Large intestine (tissue), 3 donors: ENCODE data around the gene MEGF9. TPM values are rescaled to one million over a fixed set of nuclear protein-coding genes. Genes with fewer than 3 reads are reported as not detected.
A peak's percentile ranks its signal among the peaks of the same experiment; 100 is the strongest.

Experiments
- DNase-seq, 2 donors: peaks; one replicate each; pipeline versions ENCODE4 v3.0.0 to v3.0.0-alpha.2; 2013
- H3K27ac ChIP-seq: one replicate; pipeline ENCODE4 v1.5.1; 2013; ENCODE audit warnings: low read length
- H3K27me3 ChIP-seq: 2 replicates; pipeline ENCODE4 v1.6.1; 2013; ENCODE audit warnings: low read length; ENCODE audit not compliant: control insufficient read depth, insufficient read depth
- H3K36me3 ChIP-seq: 2 replicates; pipeline ENCODE4 v1.6.1; 2013; ENCODE audit warnings: low read length; ENCODE audit not compliant: control insufficient read depth, insufficient read depth
- H3K4me1 ChIP-seq: one replicate; pipeline ENCODE4 v1.6.1; 2013; ENCODE audit warnings: low read length; ENCODE audit not compliant: control insufficient read depth, insufficient read depth
- H3K4me3 ChIP-seq: one replicate; pipeline ENCODE4 v1.5.1; 2013; ENCODE audit warnings: low read length
- H3K9me3 ChIP-seq: one replicate; pipeline ENCODE4 v1.6.1; 2013; ENCODE audit warnings: mild to moderate bottlenecking, low read depth, low read length, moderate library complexity; ENCODE audit not compliant: control insufficient read depth
- whole genome bisulfite sequencing: methylation state at CpG from one replicate; pipeline ENCODE4 v1.1.5; 2013; ENCODE audit warnings: low lambda C conversion rate; ENCODE audit not compliant: insufficient coverage; 5-methylcytosine and 5-hydroxymethylcytosine counted together
- polyA plus RNA-seq: library from polyadenylated mRNA; unstranded; fragments of 120-200 nt; gene quantifications from one replicate; pipeline ENCODE4 v1.2.1, GENCODE V29; 2013

The MEGF9 gene
- polyA plus RNA-seq, 1 donor: 17.6 TPM

DNA sequence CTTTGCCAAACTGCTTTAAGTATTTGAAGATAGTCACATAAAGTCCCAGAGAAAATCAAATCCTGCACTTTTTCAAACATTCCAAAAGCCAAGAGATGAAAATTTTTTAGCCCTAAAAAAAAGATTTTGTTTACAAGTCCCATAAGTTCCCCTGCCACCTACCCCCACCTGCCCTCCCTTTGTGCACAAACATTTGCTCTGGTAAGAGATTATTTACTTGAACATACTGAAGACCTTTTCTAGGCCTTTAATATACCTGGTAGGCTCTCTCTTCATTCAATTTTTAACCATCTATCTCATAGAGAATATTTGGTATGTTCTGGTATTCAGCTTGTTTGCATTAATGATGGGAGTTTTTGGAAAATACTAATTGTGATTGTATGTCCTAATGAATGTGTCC is 50.3 kb downstream of the MEGF9 start:
- DNase-seq: no peak
- H3K36me3 ChIP-seq: no peaks in the 10 kb centered on the region
- no peaks in the 10 kb centered on the region for H3K4me1 ChIP-seq
- no peak overlapping the region for H3K27ac ChIP-seq
- H3K27me3 ChIP-seq: no peaks in the 10 kb centered on the region
- H3K4me3 ChIP-seq: no peak overlapping the region
- H3K9me3 ChIP-seq: no peaks in the 10 kb centered on the region

DNA sequence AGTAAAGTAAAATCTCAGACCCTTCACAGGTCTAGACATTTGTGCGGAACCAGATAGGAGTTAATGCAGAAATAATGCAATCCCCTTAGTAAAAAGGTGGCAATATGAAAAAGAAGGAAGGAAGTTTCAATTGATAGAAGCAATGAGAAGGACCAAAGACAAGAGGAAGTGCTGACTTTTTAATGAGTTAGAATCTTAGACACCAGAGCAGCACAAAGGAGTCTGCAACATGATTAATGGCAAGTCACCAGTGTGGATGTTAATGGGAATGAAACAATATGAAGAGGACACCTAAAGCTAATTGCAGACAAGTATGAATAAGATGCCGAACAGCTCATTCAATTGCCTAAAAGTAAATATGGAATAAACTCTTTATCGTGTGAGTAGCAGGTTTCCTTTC is 50.9 kb downstream of the MEGF9 start:
- no peaks in the 10 kb centered on the region for H3K27me3 ChIP-seq
- no peak overlapping the region for H3K27ac ChIP-seq
- no peaks in the 10 kb centered on the region for H3K36me3 ChIP-seq
- H3K4me3 ChIP-seq: no peak overlapping the region
- no peaks in the 10 kb centered on the region for H3K9me3 ChIP-seq
- no peak for DNase-seq
- no peaks in the 10 kb centered on the region for H3K4me1 ChIP-seq
- 80% methylated on average over 2 of the region's 3 CpGs for WGBS

DNA sequence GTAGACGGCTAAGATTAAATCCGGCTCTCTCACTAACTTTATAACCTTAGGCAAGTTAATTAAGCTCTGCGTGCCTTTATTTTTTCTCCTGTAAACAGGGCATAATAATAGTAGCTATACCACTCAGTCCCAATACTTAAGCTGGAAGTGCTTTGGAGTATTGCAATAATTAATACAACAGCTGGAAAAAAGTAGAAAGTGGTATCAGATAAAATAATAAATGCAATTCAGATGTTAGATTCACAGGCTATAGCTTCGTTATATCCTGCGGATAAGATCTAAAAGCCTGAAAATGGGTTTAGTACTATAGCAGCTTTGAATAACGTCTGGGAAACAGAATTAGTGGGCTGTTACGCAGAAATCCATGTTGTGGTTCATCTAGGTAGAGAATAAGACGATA is 51.8 kb downstream of the MEGF9 start:
- WGBS: 93% methylated on average over 5 of the region's 8 CpGs
- no peaks in the 10 kb centered on the region for H3K4me1 ChIP-seq
- H3K27ac ChIP-seq: no peak overlapping the region
- H3K9me3 ChIP-seq: no peaks in the 10 kb centered on the region
- no peak overlapping the region for H3K4me3 ChIP-seq
- no peak for DNase-seq
- no peaks in the 10 kb centered on the region for H3K36me3 ChIP-seq
- no peaks in the 10 kb centered on the region for H3K27me3 ChIP-seq

DNA sequence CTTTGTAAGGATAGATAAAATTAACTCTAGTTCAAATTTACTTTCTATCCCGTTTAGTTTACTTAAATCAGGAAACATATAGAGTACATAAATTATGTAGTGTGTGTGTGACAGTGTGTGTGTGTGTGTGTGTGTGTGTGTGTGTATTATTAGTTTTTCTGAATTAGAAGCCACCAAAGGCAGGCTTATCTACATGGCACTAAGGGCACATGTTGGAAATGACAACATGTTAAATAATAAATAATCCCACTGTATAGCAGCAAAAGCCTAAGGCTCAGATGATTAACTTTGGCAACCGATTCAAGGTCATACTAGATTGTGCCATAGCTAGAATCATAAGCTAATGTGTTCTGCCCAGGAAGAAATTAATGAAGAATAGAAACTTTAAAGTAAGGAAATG is 54.6 kb downstream of the MEGF9 start:
- no peak for DNase-seq
- H3K36me3 ChIP-seq: no peaks in the 10 kb centered on the region
- H3K9me3 ChIP-seq: no peaks in the 10 kb centered on the region
- no peaks in the 10 kb centered on the region for H3K27me3 ChIP-seq
- no peak overlapping the region for H3K27ac ChIP-seq
- no peaks in the 10 kb centered on the region for H3K4me1 ChIP-seq
- no peak overlapping the region for H3K4me3 ChIP-seq
- WGBS: 59% methylated on average over 2 of the region's 2 CpGs

DNA sequence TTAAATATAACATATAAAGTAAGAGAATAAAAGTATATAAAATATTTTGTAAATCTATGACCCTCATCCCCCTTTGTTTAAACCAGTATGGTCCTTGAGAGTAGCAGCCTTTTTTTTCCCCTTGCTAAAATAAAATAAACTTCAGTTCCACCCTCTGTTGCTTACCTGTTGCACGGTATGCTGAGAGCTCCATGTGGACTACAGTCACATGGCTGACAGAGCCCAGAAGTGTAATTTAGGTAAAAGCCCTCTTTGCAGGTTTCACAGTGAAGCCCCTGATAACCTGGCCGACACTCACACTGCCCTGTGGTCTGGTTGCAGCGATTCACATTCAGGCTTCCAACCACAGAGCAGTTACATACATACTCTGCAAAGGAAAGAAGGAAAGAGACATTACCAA is 55.1 kb downstream of the MEGF9 start:
- no CpG with 5 or more reads among the region's 3 CpGs for WGBS
- Histone ChIP-seq H3K36me3 (no peaks in the 10 kb centered on the region), H3K27ac (no peak overlapping the region), H3K4me1 (no peaks in the 10 kb centered on the region), H3K4me3 (no peak overlapping the region), H3K27me3 (no peaks in the 10 kb centered on the region), H3K9me3 (no peaks in the 10 kb centered on the region)
- no peak for DNase-seq

DNA sequence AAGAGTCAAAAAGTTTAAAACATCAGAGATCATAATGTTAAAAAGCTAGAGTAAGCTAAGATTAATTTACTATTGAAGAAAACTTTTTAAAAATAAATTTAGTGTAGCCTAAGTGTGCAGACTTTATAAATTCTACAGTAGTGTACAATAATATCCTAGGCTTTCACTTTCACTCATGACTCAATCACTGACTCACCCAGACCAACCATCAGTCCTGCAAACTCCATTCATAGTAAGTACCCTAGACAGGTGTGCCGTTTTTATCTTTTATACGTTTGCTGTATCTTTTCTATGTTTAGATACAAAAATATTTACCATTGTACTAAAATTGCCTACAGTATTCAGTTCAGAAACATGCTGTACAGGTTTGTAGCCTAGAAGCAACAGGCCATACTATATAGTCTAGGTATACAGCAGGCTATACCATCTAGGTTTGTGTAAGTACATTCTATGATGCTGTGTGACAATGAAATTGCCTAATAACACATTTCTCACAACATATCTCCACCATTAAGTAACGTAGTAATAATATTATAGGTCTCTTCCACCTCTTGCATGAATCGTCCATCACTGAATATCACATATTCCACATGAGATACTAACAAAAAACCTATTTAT is 59.2 kb downstream of the MEGF9 start:
- DNase-seq: peak in 1 of 2 donors; percentile 23

DNA sequence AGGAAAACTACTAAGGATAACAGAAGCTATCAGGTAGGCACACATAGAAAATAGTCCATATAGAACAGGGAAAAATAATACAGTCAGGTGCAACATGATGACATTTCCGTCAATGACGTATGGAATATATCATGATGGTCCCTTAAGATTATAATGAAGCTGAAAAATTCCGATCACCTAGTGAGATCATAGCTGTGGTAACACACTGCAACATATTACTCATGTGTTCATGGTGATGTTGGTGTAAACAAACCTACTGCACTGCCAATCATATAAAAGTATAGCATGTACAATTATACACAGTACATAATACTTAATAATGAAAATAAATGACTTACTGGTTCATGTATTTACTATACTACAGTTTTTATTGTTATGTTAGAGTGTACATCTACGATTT is 60.0 kb downstream of the MEGF9 start:
- no peak for DNase-seq
- Histone ChIP-seq H3K4me3 (no peak overlapping the region), H3K4me1 (no peaks in the 10 kb centered on the region), H3K27ac (no peak overlapping the region), H3K27me3 (no peaks in the 10 kb centered on the region), H3K9me3 (no peaks in the 10 kb centered on the region), H3K36me3 (no peaks in the 10 kb centered on the region)
- WGBS: 100% methylated on average over 1 of the region's 4 CpGs

More for the DNA sequence above, 59.2 kb downstream of the MEGF9 start:
- WGBS: 17% methylated on average over 2 of the region's 4 CpGs
- Histone ChIP-seq H3K4me1 (no peaks in the 10 kb centered on the region), H3K4me3 (no peak overlapping the region), H3K9me3 (no peaks in the 10 kb centered on the region), H3K27ac (no peak overlapping the region), H3K36me3 (no peaks in the 10 kb centered on the region), H3K27me3 (no peaks in the 10 kb centered on the region)

DNA sequence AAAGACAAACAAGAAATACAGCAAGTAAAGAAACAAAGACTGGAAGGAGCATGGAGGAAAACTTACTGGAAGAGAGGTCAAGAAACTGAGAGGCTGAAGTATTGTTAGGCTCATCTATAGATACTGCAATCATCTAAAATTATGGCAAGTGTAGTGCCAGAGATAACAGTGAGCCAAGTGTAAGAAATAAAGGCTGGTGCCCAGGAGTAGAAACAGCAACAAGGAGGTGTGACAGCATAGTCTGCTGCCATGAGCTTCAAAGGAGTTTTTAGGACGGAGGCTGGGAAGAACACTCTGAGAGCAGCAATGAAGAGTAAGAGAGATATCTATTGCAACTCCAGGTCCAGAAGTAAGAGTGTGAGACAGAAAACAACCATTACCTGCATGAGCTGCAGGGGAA is 60.5 kb downstream of the MEGF9 start:
- Histone ChIP-seq H3K4me1 (no peaks in the 10 kb centered on the region), H3K27me3 (no peaks in the 10 kb centered on the region), H3K36me3 (no peaks in the 10 kb centered on the region), H3K9me3 (no peaks in the 10 kb centered on the region), H3K4me3 (no peak overlapping the region), H3K27ac (no peak overlapping the region)
- DNase-seq: no peak
- WGBS: no CpG with 5 or more reads among the region's 1 CpG

DNA sequence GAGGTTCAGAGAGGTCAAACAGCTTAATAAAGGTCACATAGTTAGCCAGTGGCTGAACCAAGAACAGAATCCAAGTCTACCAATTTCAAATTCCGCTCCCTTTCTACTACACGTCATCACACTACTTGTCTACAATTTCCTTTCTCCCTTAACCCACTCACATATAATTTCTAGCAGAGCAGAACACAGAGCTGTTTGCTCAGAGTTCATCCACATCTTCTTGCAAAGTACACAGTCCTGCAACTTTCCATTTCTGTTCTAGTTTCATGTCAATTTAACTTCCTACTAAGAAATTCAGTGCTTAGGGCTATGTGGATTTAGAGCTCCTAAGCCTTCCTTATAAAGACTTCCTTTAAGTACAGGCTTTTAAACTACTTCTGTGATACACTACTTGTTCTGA is 61.3 kb downstream of the MEGF9 start:
- no peaks in the 10 kb centered on the region for H3K4me1 ChIP-seq
- no peaks in the 10 kb centered on the region for H3K27me3 ChIP-seq
- DNase-seq: no peak
- H3K4me3 ChIP-seq: no peak overlapping the region
- no peak overlapping the region for H3K27ac ChIP-seq
- no peaks in the 10 kb centered on the region for H3K9me3 ChIP-seq
- WGBS: 77% methylated on average over 2 of the region's 2 CpGs
- H3K36me3 ChIP-seq: no peaks in the 10 kb centered on the region

DNA sequence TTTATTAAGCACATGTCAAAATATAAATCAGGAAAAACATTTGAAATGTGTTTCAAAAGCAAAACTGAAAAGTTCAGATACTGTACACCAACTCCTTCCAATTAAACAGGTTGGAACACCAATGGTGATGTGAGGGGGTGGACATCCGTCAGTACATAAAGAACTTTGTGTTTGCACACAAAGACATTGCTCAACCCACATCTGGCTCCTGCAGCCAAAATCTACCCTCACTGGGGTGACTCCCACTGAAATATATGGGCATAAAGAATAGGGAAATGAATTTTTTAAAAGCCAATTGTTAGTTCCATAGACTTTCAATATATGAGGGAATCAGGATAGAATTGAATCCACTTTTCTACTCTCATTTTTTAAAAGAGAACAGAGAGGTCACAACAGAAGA is 63.9 kb downstream of the MEGF9 start:
- no peak overlapping the region for H3K27ac ChIP-seq
- peaks cover 7% of the 10 kb centered on the region for H3K4me1 ChIP-seq
- no CpG with 5 or more reads among the region's 1 CpG for WGBS

DNA sequence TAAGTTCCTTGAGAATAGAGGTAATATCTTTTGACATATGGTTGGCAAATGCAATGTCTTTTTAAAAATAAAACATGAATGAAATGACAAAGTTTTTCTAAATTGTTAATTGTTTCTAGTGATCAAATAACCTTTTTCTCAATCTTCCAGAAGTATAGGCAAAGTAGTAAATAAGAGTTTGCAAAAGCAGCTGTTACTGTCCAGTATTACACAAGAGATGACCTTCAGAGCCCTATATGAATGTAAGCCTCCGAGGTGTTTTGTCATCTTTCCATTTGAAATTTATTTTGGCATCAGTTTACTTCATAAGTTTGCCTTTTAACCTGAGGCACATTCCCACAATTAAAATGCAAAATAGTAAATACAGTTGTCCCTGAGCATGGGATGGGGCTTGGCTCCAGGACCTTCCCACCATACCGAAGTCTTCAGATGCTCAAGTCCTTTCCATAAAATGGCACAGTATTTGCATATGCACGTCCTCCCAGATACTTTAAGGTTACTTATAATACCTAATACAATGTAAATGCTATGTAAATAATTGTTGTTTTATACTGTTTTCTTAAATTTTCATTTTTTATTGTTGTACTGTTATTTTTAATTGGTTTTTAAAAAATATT is 65.6 kb downstream of the MEGF9 start:
- Histone ChIP-seq H3K4me3 (no peak overlapping the region), H3K4me1 (peaks cover 7% of the 10 kb centered on the region), H3K36me3 (peaks cover 2% of the 10 kb centered on the region), H3K27ac (no peak overlapping the region), H3K9me3 (no peaks in the 10 kb centered on the region), H3K27me3 (no peaks in the 10 kb centered on the region)
- no peak for DNase-seq
- 100% methylated on average over 2 of the region's 3 CpGs for WGBS

More for the DNA sequence above, 63.9 kb downstream of the MEGF9 start:
- H3K27me3 ChIP-seq: no peaks in the 10 kb centered on the region
- H3K9me3 ChIP-seq: no peaks in the 10 kb centered on the region
- DNase-seq: no peak
- no peak overlapping the region for H3K4me3 ChIP-seq
- H3K36me3 ChIP-seq: no peaks in the 10 kb centered on the region
